ENCODE results near the gene ADD2.

- TF ChIP-seq EZH2 (IDR thresholded peaks at IDR 0.05; ENCODE audit: insufficient read depth, poor library complexity, severe bottlenecking) (no peak), EZH2phosphoT487 (IDR thresholded peaks at IDR 0.05; ENCODE audit: insufficient read depth, low read depth) (no peak)
These were observed 140.6 kb downstream of the ADD2 start for GRCh38 chr2:70627211-70627898.

Data from GM23248 (cell line).